HG02642 (cell line): ENCODE data around the gene NRP2.

Experiments
- ATAC-seq: cut with Tn5 transposase; IDR thresholded peaks from one replicate; pipeline ENCODE4 v1.9.1; 2021; ENCODE audit warnings: mild to moderate bottlenecking; ENCODE audit not compliant: unreplicated experiment, poor library complexity

NRP2 gene

DNA sequence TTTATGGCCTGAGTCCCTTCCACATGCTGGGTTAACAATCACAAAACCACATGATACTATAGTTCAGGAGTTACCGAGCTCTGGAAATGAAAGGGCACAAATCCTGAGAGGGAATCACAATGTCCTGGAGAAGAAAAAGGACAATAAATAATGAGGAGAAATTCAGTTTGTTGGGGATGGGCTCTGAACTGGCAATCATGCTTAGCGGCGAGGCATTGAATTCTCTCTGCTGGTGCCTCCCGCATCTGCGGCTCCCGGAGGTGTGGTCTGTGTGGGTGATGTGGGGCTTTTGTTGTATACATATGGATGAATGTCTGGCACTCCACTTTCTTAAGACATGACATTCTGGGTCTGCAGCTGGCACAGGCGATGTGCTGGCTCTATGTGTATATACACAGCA is 46.1 kb downstream of the NRP2 start:
- ATAC-seq: no peak

DNA sequence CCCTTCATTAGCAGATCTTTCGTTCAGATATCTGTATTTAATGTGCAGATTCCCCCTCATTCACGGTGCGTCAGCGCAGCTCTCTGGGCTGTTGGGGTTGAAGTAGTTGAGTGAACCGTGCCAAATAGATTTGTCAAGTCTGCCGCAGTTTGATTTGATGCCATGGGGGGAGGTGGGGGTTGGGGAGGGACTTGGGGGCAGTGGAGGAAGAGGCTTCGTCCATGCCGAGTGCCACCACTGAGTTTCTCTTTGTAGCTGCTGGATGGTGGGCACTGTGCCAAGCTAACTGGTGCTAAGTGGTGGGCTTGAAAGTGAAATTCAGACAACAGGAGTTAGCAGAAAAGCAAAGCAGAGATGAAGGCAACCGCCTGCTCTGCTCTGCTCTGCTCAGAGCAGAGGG is 47.9 kb downstream of the NRP2 start:
- no peak for ATAC-seq

DNA sequence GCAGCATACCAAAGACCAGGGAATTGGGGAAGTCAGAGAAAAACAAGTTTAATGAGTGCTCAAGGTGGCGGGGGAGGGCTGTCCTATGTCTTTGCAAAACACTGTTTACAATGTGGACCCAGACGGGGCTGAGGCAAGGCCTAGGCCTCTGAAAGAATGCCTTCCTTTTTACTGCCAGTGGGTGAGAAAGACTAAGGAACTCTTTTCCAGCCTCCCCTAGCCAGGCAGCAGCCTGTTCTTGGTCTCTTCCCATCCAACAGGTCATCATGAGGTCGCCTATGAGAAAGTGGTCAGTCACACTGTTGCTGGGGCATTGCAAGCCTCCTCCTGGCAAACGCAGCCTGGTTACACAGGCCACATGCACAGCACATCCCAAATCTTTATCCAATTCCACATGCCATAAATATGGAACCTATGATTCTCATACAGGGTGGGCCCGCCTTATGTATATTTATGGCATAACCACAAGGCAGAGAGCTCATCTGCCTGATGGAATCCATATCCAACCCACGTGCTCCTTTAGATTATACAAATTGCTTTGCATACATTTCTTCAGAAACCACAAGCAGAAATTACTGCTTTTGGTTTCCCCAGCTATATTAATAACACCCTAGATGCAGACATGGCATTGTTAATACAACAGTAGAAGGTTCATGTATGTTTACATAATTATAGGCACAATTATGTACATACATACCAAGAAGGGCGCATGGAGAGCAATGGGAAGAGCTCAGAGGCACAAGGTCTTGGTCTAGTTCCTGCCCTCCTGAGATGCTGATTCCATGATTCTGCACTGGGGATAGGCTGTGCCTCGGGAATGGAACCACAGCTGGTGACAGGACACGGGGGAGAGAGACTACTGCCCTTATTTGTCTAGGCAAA is 48.6 kb downstream of the NRP2 start:
- ATAC-seq: no peak

DNA sequence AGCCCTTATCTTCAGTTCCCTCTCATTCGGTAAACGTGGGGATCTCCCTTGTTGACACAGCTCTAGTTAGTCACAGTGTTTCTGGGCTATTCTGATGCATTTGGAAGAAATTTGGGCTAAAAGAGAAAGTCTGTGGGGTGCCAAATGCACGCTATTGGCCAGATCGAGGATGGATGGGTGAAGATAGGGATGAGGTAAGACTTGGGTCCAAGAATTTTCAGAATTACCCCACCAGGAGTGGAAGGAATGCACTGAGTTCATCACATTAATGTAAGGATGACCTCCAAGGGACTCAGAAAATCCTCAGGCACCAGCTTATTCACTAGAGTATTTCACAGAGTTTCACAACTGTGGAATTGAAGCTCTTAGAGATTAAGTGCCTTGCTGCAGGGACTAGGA is 49.3 kb downstream of the NRP2 start:
- ATAC-seq: no peak

DNA sequence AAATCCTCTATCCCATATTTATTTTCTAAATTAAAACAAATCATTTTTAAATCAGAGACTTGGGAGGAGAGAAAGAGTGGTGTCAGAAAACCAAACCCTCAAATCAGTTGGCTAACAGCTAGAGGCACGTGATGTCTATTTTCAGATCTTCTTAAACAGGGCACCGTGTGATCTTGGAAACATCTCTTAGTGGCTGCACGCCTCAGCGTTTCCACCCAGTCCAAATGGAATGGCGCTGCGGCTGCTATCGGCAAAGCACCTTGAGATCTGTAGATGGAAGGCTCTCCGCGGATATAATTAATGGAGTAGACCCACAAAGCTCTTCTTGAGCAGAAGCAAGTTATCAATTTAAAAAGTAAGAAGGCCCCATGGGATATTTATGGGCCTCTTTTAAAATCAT is 50.0 kb downstream of the NRP2 start:
- no peak for ATAC-seq

DNA sequence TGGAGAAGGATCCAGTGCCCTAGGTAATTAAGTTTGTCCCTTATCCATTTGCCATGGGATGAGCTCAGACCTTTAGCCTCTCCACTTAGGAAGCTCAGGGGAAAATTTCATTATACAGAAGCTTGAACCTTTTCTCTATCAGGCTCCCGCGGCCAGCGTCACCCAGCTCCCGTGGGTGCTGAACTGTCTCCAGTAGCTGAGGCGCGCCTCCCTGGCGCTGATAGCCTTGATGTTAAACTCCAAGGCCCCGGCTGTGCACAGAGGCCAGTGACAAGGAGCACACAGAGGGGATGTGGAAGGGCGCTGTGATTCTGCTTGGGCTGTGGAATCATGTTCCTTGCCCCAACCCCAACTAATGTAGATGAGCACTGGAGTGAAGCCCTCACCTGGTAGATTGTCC is 50.8 kb downstream of the NRP2 start:
- no peak for ATAC-seq

DNA sequence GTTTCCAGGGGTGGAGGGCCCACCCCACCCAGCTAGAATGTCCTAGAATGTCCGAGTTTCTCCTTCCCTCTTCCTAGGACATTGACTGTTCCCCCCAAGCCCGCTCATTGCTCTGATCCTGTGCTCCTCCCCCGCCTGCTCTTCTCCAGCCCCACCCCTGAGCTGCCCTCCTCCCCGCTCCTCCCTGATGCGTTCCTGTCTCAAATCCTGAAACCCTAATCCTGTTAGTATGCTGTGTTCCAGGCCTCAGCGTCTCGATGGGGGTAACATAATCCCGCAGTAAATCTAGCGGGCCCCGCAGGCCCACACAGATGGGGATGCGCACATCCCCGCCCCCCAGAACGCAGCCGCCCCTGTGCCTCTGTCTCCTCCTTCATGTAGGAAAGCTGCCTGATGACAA is 51.3 kb downstream of the NRP2 start:
- no peak for ATAC-seq

DNA sequence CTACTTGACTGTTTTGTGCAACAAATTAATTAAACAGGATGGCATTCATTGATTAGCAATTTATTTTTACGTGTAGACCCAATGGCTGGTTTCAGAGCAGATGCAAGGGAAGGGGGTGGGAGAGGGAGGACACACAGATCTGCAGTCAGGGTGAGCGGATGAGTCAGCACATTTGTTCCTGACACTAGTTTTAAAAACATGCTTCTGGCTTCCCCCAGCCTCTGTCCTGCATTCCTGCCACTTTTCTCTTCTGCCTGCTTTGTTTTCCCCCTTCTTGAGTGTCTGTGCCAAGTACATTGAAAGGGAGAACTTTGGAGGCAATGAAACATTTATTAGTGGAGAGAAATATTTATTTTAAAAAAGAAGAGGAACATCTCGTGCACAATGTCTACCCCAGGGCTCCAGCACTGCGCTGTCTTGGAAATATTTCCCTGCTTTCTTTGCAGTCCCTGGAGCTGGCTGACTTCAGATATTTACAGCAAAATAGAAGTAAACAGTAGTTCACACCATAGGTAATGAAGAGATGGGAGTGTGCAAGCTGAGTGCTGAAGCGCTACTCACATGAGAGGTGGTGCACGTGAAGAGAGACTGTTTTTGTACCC is 52.2 kb downstream of the NRP2 start:
- ATAC-seq: no peak

DNA sequence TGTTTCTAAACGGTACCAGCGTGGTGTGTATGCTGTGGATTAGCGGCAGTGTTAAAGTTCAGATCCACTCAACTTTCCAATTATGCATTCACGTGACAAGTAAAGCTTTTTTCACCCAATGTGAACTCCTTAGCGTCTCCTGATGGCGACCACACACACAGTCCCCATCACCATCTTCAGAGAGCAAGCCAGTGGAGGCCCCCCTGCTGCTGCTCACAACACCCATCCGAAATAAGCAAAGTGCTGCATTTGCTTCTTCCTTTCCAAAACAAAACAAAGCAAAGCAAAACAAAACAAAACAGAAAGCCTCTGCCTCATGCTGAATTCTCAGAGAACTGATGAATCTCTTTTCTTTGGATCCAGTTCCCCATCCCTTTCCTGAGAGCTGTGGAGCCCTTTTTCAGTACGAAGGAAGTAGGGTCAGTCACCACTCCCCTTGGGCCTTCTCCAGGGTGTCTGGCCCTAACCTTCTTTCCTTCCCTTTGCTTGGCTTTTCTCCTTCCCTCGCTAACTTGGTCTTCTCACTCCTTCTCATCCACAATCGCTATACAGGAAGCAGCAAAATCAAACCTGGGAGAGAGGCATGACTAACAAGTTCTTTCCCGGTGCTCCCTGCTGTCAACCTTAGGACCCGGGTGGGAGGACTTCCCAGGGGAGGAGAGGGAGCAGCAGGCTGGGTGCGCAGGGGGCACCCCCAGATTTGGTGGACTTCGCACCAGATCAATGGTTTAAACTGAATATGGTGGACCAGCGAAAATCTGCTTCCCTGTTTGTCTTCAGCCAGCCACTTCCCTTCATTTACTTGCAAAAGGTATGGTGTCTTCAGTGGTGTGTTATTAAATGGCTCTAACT is 56.0 kb downstream of the NRP2 start:
- no peak for ATAC-seq

DNA sequence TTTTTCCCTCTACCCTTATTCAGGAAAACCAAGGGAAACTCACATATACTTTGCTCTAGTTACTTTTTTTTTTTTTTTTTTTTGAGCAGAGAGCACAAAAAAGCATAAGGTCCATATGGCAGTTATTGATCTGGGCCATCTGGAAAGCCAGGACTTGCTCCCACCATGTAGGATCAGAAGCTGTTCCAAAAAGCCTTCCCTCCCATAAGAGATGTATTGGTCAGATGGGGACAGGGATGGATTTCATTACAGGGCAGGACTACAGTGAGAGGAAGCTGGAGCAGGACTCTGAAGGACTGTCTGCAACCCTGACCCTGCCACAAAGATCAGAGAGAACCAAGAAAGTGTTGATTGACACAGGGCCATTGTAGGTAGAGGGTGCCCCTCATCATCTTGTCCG is 57.3 kb downstream of the NRP2 start:
- ATAC-seq: no peak

DNA sequence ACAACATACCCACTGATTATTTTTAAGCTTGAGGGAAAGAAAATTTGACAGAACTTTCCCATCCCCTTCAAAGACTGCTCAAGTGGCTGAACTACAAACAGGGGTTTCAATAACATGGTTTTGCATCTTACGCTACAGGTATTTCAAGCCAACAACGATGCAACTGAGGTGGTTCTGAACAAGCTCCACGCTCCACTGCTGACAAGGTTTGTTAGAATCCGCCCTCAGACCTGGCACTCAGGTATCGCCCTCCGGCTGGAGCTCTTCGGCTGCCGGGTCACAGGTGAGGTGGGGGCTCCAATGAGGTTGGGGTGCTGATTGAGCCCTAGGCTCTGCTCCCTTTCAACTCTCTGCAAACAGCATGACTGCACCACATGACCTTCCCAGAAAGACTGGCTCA is 58.1 kb downstream of the NRP2 start:
- ATAC-seq: no peak

DNA sequence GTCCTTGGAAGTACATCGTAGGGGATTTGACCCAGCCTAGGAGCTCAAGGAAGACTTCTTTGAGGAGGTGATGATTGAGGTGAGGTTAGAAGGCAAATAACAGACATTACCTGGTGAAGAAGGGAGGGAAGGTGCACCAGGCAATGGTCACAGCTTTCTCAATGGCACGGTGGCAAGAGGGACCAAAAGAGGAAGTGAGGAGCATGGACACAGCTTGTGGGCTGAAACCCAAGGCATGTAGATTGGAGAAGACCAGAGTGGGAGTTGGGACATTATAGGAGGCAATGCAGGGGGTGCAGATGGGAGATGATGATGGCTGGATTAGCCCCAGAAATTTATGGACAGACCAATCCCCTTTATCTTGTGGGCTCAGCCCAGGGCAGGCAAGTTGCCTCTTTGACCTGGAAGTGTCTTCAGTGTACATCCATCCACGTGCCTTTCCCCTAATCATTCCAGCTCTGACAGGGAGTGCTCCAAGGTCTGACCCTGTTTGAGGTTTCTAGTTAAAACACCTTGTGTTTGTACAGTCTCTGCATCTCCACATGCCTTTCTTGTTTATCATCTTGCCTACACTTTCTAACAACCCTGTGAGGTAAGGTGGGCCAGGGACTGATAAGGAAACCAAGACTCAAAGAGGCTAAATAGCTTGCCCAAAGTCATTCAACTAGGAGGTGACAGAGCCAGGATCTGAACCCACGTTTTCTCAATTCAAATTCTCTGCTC is 59.1 kb downstream of the NRP2 start:
- no peak for ATAC-seq

DNA sequence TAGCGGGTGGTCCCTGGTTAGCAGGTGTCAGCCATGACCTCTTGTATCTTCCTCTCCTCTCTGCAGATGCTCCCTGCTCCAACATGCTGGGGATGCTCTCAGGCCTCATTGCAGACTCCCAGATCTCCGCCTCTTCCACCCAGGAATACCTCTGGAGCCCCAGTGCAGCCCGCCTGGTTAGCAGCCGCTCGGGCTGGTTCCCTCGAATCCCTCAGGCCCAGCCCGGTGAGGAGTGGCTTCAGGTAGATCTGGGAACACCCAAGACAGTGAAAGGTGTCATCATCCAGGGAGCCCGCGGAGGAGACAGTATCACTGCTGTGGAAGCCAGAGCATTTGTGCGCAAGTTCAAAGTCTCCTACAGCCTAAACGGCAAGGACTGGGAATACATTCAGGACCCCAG is 60.8 kb downstream of the NRP2 start:
- no peak for ATAC-seq

DNA sequence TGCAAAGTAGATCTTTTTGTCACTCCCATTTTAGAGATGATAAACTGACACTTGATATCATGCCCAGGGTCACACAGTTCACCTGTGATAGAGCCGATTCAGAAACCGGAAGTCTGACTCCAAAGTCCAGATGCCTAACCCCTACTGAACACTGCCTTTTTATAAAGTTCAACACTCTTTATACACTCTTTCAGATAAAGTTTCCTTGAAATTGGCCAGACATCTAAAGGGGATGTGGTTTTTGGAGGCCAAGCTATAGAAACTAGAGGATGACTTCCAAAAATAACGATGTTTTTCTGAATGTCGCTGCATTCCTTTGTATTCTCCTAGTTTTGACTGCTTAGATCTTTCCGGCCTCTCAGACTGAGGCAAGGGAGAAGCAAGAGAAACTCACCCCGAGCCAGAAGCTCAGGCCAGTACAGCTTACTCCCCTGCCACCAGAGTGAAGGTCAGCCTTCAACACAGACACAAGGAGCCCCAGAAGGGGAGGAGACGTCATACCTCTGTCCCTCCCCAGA is 61.8 kb downstream of the NRP2 start:
- ATAC-seq: no peak

DNA sequence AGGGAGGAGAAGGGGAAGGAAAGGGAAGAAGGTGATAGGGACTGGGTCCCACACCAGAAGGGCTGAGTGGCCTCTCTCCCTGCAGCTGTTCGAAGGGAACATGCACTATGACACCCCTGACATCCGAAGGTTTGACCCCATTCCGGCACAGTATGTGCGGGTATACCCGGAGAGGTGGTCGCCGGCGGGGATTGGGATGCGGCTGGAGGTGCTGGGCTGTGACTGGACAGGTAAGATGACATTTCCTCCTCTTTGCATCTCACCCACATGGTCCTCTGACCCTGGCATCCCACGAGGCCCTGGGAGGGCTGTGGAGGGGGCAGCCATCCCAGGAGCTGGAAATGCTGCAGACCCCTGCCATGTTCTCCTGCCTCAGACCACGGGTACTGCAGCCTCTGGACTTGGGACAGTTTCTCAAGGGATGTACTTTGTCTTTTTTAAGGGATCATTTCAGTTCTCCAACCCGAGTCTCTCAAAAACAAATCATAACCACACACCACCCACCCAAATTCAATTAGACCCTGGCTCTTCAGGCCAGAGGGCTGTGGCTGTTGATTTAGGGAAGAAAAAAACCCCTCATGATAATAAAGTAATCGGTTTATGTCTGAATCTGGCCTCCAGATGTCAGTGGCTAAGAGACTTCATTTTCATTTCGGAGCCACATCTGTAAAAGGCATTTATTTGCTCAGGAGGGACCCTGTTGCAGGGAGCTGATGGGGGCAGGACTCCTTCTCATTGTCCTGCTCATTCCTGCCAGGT is 63.5 kb downstream of the NRP2 start:
- no peak for ATAC-seq

DNA sequence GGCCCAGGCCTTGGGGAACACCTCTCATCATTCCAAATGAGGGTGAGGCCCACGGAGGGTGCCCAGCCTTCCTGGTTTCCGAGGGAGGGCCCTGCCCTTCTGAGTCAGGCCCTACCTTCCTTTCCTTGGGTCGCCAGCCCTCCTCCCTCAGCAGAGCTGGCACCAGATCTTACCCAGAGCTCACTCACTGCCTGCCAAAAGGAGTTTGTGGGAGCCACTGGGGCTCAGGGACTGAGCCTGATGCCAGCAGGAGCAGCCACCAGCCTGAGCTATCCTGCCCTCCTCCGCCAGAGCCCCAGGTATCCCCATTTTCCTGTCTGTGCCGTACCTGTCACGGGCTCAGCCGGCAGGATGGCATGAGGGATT is 64.1 kb downstream of the NRP2 start:
- no peak for ATAC-seq

DNA sequence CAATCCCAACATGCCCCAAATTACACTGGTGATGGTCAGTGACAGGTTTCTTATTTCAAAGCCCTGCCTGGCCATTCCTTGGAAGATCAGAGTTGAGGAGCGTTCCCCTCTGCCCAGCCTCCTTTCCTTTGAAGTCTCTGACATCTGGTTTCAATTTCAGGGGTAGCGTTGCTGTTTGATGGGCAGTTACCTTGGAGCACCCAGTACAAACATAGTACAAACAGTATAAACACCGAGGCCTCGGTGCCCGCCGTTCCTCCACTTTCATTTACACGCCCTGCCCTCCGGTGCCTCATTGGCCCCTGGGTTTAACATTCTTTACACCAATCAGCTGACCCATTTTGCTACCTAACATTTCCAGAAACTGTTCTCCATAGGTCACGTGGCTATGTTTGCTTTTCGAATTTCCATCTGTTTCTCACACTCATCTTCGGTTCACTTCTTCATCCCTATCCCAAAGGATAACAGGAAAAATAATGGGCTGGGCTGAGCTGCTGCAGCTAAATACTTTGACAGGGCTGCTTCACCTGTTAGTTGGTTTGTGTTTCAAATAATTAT is 65.6 kb downstream of the NRP2 start:
- no peak for ATAC-seq

DNA sequence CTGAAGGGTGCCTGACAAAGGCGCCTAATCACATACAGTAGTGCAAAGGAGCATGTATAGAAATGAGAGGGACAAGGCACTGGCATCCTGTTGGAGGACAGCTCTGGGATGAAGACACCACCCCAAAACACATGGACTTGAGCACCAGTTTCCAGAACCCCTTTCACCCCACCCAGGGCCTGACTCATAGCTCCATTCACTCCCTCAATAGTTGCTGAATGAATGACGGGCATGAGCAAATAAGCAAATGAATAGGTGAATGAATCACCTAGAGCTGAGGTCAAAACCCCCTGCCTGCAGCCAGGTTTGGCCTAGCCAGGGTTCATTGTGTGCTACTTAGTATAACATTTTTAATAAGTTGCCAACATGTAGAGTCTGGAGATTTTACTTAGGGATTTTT is 66.3 kb downstream of the NRP2 start:
- no peak for ATAC-seq

DNA sequence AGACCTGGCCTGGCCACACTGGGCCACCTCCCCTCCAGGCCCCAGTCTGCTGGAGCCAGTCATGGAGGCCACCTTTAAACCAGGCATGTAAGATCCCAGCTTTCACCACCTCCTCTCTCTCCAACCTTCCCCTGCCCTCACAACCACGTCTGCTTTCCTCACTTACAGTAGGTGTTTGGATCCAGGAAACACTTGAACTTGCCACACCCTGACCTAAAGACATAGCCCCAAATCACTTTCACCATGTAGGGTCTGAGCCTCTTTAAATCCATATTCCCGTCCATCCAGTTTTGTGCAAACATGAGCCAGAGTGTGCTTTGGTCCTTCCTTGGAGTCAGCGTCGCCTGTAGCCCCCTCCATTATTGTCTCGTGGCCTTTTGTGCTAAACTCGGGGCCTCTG is 66.8 kb downstream of the NRP2 start:
- ATAC-seq: no peak
